Measurements from ENCODE around the gene ZBTB34.

GRCh38 chr9:126869368-126869767, 8.9 kb downstream of the ZBTB34 start:
- TF ChIP-seq POLR2A (IDR thresholded peaks at IDR 0.05; ENCODE audit: low read depth, low read length) (no peak), POLR2AphosphoS5 (IDR thresholded peaks at IDR 0.05; ENCODE audit: low read depth, low read length) (no peak), TAF1 (IDR thresholded peaks at IDR 0.05; ENCODE audit: low read depth, low read length) (no peak), SPI1 (IDR thresholded peaks at IDR 0.05; ENCODE audit: low read depth, low read length) (no peak)

Measured in GM12891 (cell line).